Measurements from ENCODE around the gene TTC23L.

DNA sequence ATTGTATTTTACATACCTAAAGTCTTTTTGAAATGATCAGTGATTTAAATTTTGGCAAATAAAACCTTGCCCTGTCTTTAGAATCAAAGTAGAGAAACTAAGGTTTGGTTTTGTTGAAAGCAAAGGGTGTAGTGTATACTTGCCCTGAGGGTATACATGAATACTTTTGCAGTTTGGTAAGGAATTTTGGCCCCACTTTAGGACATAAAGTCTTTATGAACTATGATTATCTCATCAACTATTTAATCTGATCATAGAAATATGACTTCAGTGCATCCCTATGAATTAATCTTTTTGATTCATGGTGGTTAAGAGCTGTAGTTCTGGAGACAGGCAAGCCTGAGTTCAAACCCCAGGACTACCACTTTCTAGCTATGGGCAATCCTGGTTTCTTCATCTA is 58.7 kb downstream of the TTC23L start:
- no peak for TF ChIP-seq POLR2A (IDR thresholded peaks at IDR 0.05)
- TF ChIP-seq, protein P1, sequence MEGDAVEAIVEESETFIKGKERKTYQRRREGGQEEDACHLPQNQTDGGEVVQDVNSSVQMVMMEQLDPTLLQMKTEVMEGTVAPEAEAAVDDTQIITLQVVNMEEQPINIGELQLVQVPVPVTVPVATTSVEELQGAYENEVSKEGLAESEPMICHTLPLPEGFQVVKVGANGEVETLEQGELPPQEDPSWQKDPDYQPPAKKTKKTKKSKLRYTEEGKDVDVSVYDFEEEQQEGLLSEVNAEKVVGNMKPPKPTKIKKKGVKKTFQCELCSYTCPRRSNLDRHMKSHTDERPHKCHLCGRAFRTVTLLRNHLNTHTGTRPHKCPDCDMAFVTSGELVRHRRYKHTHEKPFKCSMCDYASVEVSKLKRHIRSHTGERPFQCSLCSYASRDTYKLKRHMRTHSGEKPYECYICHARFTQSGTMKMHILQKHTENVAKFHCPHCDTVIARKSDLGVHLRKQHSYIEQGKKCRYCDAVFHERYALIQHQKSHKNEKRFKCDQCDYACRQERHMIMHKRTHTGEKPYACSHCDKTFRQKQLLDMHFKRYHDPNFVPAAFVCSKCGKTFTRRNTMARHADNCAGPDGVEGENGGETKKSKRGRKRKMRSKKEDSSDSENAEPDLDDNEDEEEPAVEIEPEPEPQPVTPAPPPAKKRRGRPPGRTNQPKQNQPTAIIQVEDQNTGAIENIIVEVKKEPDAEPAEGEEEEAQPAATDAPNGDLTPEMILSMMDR (IDR thresholded peaks at IDR 0.05): no peak
